SH-SY5Y (cell line): ENCODE results near the gene CCDC159.

Experiments used
- GATA2 ChIP-seq: IDR thresholded peaks from 2 replicates; pipeline ENCODE4 v1.6.1; 2011; ENCODE audit warnings: mild to moderate bottlenecking, low read depth, low read length
- GATA3 ChIP-seq: IDR thresholded peaks from 2 replicates; pipeline ENCODE4 v1.6.1; 2011; ENCODE audit warnings: low read depth, mild to moderate bottlenecking, low read length, moderate library complexity

CCDC159 gene

DNA sequence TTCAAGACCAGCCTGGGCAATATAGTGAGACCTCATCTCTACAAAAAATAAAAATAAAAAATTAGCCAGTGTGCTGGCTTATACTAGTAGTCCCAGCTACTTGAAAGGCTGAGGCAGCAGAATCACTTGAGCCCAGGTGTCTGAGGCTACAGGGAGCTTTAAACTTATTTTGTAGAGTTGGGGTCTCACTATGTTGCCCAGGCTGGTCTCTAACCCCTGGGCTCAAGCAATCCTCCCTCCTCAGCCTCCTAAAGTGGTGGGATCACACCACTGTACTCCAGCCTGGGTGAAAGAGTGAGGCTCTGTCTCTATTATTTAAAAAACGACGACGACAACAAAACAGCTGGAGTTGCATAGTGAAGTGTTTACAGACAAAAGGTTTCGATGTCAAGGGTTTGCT is 14.8 kb upstream of the CCDC159 start:
- no peak for TF ChIP-seq GATA2
- no peak for TF ChIP-seq GATA3

DNA sequence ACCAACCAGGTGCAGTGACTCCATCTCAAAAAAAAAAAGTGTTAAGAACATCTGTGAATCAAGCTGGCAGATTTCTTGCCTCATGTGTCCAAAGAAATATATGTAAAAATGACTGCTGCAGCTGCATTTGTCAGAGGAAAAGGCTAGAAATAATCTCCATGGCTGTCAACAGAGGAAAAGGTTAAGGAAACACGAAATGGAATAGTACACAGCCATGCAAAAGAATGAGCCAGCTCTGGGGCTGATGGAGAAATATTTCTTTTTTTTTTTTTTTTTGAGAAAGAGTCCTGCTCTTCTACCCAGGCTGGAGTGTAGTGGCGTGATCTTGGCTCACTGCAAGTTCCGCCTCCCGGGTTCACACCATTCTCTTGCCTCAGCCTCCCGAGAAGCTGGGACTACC is 13.5 kb upstream of the CCDC159 start:
- TF ChIP-seq GATA2 (no peak), GATA3 (no peak)

DNA sequence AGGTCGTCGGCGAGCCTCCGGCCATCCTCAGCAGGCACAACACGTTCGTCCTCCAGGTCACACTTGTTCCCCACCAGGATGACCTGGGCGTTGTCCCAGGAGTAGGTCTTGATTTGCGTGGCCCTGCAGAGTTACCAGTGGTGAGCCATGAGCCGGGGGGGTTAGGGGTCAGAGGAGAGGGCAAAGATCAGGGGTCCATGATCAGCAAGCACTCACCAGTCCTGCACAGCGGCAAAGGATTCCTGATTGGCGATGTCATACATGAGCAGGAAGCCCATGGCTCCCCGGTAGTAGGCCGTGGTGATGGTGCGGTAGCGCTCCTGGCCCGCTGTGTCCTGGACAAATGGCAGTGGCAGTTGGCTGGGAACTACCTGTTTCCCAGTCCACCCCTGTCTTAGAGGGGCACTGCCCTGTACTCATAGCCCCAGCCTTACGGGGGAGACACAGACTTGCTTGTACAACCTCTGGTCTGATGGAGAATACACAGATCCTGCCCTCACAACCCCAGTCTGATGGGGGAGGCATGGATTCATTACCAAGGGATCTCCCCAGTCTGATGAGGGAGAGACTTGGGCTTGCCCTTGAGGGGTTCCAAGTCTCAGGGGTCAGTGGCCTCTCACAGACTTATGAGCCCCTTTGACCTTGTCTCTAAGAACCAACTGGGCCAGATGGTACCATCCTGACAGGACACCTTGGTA is 10.7 kb upstream of the CCDC159 start:
- TF ChIP-seq GATA3 (no peak), GATA2 (no peak)

DNA sequence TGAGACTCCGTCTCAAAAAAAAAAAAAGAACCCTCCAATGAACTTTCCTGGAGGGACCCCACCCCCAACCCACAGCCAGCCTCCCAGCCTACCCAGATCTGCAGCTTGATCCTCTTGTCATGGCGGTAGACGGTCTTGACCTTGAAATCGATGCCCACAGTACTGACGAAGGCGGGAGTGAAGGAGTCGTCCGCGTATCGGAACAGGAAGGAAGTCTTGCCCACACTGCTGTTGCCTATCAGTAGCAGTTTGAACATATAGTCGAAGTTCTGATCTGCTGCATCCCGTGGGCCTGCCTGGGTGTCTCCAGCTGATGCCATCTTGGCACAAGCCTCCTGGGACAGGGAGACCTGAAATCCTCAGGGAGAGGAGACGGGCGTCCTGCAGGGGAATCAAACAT is 9.2 kb upstream of the CCDC159 start:
- TF ChIP-seq GATA2, result no peak
- no peak for TF ChIP-seq GATA3

DNA sequence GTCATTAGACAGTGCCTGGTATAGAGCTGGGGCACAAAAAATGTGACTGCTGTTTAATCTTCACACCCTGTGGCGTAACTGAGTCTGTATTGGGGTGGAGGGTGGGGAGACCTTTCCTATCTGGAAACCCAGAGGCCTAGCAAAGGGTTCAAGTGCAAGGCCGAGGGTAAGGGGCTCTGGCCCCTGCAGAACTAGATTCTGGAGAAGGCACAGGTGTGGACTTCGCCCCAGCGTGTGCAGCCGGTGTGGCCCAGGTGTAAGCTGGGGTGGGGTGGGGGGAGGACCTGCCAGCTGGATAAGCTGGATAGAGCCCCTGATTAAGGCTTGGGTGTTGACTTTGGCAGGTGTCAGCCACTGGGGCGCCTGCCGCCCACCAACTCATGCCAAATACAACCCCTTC is 8.2 kb upstream of the CCDC159 start:
- TF ChIP-seq GATA3, result no peak
- TF ChIP-seq GATA2, result no peak

DNA sequence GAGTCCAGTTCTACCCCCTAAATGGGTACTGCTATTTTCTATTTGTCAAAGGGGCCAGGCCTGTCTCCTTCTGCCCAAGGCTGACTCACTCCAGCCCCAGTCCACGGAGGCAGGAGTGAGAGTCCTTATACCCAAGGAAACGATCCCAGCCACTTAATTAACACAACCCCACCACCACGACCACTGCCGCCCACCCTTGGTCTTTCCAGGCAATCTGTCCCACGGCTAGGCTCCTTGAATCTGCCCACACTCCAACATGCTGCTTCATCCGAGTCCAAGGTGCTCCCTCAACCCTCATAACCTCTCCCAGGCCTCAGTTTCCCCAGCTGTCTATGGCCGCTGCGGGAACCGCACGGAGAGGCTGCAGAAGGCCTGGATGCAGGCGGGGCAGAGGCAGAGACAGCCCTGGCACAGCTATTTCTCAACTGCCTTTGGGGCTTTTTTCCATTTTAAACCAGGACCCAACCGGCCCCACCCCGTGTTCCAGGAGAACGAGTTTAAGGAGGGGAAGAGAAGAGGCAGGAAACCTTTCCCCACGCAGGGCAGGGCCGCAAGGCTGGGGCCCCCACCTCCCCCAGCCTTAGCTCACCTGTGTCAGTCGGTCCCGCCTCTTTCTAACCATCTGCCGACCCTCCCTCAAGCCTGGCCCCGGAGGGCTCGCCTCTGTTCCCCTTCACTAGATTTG is 7.6 kb upstream of the CCDC159 start:
- no peak for TF ChIP-seq GATA3
- no peak for TF ChIP-seq GATA2

DNA sequence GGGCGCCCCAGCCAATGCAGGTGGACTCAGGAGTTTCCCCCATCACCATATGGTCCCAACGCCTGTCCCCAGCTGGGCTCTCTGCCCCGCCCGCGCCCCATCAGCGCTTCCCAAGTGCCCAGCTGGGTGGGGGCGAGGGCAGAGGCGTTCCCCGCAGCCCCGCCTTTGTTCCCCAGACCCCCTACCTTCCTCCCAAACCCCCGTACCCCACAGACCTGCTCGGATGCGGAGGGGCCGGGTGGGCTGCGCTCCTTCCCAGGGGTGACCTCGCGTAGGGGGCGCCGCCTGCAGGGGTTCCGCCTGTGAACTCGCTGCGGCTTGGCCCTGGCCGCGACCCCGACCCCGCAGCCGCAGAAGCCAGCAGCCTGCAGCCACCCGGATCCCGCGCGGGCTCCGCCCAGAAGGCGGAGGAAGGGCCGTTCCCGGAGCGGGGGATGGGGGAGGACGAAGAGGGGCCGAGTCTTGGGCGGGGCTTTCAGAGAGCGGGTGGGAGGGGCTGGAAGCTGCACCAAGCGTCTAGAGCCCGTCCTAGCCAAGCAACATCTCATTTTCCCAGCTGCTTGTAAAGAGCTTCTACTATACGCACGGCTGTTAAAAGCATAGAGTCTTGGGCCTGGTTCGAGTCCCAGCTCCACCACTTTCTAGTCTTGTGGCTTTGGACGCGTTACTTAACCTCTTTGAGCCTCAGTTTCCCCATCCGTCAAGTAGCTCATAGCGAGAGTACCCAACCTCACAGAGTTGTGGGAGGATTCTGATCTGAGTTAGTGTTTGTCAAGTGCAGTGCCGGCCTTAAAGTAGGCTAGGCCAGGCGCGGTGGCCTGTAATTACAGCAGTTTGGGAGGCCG is 6.8 kb upstream of the CCDC159 start, which contains the start of gene RAB3D:
Gene RAB3D, minus strand, starts transcription at position 404 of the 845 bp plus-strand sequence. CDS start 2,258 bp downstream, outside the sequence.
- TF ChIP-seq GATA2, result no peak
- no peak for TF ChIP-seq GATA3

DNA sequence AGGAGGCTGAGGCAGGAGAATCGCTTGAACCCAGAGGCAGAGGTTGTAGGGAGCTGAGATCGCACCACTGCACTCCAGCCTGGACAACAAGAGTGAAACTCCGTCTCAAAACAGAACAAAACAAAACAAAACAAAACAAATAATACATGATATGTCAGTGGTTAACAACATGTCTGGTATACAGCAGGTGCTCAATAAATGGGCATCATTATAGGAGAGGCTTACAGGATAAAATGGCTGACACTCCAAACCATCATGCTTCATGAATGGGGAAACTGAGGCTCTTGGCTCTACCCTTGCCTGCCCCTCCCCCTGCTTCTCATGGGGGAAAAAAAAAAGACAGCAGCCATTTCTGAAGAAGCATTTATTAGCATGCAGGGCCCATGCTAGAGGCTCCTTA is 3.9 kb upstream of the CCDC159 start:
- TF ChIP-seq GATA3, result no peak
- no peak for TF ChIP-seq GATA2

DNA sequence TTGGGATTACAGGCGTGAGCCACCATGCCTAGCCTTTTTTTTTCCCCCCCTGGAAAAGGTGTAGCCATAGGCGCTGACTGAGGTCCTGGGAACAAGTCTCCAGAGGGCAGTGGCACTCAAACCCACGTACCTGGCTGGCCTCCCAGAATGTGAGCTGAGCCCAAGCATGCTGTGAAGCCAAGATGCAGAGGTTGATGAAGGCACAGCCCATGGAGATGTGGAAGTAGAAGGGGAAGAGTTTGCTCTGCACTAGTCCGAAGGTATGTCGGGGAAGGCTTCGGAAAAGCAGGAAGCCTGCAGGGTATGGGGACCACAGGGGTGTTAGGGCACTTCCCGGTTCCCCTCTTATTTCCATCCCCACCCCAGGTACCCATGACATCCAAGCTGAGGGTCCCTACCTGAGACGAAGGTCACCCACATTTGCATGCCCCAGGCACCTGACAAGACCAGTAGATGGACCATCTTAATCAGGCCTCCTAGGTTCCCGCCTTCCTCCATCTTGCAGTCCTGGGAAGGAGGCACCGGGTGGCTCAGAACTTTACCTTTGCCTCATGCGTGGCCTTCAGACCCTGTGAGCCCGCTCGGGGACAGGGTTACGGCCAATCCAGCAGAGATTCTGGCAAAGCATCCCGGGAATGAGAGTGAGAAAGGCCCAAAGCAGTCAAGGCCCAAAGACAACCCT is 1.1 kb upstream of the CCDC159 start:
- TF ChIP-seq GATA3, result no peak
- no peak for TF ChIP-seq GATA2

DNA sequence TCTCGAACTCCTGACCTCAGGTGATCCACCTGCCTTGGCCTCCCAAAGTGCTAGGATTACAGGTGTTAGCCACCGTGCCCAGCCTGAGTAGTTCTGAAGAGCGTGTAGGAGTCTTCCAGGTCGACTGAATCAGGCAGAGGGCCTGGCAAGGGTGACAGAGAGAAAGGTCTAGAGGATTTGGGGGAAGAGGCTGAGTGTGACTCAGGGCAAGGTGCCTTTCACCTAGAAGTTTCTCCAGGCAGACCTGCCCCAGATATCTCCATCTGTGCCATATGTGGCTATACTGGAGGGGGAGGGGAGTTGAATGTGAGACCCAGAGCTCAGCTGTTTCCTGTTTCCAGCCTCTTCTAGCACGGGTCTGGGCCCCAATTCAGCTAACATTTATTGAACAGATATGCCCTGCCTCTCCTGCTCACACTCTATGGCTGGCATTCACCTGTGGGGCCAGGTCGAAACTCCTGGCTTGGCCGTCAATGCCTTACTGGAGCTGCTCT is 1.3 kb downstream of the CCDC159 start:
- TF ChIP-seq GATA2 (no peak), GATA3 (no peak)

DNA sequence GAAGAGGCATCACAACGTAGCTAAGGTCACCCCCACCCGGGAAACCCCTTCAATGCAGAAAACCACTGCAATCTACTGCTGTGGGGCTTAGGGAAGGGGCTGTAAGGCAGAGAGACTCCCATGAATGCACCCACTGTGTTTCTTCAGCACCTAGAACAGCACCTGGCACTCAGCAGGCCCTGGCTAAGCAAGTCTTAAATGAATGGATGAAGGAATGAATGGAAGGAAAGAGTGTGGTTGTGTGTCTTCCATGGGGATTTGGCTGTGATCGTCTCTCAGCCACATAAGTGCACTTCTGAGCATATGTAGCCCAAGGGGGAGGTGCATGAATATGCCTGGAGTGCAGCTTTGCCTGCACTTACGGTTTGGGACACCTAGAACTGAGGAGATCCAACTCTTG is 2.9 kb downstream of the CCDC159 start:
- TF ChIP-seq GATA2 (no peak), GATA3 (no peak)

DNA sequence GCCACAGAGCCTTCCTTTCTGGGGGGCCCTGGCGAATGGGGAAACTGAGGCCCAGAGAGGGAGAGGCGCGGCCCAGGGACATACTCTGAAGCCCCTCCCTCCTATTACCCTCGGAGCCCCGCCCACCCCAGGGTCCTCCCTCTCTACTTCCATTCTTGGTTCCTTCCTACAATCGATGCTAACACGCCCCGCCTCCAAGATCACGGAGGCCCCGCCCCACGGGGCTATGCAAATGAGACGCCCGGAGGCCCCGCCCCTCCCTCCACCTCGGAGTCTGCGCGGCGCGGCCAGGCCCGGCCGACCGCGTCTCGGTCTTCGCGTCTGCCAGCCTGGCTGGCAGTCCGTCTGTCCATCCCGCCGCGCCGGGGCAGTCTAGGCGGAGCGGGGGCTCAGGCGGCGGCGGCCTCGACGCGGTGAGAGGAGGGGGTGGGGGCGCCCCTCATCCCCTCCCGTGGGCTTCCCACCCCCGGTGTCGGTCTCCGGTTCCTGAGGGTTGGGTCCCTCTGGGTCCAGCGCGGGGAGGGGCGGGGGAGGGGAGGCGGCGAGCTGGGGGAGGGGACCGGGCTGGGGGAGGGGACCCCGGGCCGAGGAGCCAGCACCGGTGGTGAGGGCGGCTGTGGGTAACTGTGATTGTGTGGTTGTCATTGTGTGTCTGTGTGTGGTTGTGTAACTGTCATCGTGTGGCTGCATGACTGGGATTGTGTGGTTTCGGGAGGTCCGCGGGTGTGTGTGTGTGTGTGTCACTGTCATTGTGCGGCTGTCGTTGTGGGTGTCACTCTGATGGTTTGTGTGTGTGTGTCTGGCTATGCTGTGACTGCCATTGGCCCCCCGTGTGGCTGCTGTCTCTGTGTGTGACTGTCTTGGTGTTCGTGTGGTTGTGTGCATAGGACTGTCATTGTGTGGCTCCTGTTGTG is 9.1 kb downstream of the CCDC159 start, which contains the start of gene PLPPR2:
Gene PLPPR2, plus strand, starts transcription at position 273 of the 914 bp plus-strand sequence. CDS start 2,242 bp downstream, outside the sequence.
- TF ChIP-seq GATA2 (no peak), GATA3 (no peak)

DNA sequence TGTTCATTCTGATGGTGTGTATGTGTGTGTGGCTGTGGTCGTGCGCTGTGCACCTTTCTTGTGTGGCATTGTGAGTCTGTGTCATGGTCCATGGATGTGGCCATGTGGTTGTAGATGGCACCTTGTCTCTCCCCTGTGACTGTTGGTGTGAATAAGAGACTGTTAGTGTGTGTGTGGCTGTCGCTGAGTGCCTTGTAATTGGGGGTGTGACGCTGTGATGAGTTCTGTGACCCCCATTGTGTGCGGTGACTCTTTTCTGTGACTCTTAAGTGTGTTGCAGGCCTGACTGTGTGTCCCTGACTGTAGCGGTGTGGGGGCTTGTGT is 9.7 kb downstream of the CCDC159 start:
- no peak for TF ChIP-seq GATA3
- TF ChIP-seq GATA2, result no peak
